HG02798 (cell line): Measurements from ENCODE around the gene ZNF786.
"Not testable (repeated sequence)": the region's sequence is repeated elsewhere in the genome, so short reads cannot be mapped to it uniquely, and the experiment has no call there.

Experiments used
- ATAC-seq: cut with Tn5 transposase; IDR thresholded peaks from one replicate; pipeline ENCODE4 v1.9.1; 2021; ENCODE audit warnings: mild to moderate bottlenecking; ENCODE audit not compliant: unreplicated experiment, poor library complexity

Gene ZNF786

DNA sequence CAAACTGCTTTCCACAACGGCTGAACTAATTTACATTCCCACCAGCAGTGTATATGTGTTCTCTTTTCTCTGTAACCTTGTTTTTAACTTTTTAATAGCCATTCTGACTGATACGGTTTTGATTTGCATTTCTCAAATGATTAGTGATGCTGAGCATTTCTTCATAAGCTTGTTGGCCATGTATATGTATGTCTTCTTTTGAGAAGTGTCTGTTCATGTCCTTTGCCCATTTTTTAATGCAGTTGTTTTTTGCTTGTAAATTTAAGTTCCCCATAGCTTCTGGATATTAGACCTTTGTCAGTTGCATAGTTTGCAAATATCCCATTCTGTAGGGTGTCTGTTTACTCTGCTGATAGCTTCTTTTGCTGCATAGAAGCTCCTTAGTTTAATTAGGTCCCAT lies 6.1 kb downstream of the ZNF786 start:
- no peak for ATAC-seq

DNA sequence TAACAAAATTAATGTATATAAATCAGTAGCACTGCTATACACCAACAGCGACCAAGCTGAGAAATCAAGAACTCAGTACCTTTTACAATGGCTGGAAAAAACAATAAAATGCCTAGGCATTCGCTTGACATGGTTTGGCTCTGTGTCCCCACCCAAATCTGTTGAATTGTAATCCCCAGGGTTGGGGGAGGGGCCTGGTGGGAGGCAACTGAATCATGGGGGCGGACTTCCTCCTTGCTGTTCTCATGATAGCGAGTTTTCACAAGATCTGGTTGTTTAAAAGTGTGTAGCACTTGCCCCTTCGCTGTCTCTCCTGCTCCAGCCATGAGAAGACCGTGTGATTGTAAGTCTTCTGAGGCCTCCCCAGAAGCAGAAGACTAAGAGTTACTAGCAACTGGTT lies 8.6 kb downstream of the ZNF786 start:
- ATAC-seq, result no peak

GRCh38 chr7:149077594-149077993 lies 12.9 kb downstream of the ZNF786 start:
- no peak for ATAC-seq

DNA sequence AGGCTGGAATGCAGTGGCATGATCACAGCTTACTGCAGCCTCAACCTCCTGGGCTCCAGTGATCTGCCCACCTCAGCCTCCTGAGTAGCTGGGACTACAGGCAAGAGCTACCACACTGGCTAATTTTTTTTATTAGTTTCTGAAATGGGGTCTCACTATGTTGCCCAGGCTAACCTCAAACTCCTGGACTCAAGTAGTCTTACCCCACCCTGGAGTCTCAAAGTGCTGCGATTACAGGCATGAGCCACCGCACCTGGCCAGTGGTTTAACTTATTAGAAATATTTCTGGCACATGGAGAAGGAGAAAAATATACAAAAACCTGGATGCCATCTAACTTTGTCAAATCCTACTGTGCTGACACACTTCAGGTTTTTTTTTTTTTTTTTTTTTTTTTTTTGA lies 15.2 kb downstream of the ZNF786 start:
- ATAC-seq, result no peak

DNA sequence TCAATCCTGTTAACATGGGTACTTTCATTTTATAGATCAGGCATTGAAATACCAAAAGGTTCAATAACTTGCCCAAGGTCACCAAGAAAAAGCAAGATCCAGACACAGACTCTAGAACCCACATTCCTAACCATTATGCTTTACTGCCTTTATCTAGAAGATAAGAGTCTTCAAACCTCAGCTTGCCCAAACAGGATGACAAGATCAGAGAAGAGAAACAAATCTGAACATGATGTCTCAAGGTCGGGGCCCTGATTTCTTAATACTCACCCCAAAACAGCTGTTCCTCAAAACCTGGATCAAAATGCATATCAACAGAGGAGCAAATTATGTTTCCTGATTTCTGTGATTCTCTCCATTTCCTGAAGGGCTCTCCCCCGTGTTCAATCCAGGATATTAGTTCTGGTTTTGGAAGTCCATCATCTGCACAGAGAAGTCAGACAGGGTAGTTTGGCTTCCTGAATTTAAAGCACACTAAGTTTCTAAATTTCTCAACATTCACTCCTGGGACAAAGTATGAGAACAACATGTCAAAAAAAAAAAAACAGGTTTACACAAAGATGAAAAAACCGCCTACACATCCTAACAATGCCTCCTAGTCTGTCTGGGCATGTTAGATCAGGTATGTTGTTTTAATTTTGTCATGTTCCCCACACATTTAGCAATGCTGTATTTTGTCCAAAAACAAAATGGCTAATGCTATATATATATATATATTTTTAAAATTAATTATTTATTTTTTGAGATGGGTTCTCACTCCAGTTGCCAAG lies 16.2 kb downstream of the ZNF786 start:
- no peak for ATAC-seq

DNA sequence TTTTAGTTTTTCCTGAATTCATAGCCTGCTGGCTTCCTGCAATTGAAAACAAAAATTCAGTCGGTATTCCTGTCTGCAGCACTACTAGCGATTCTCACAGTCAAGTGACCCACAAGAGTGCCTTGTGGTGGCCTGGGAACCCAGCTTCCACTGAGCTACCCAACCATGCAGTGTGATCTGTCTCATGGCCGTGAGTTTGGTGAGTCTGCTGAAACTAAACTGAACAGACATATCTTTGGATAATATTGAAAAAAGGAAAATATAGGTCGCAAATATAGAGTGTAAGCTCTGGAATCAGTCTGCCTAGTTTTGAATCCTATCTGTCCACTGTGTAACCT lies 18.1 kb downstream of the ZNF786 start:
- no peak for ATAC-seq

DNA sequence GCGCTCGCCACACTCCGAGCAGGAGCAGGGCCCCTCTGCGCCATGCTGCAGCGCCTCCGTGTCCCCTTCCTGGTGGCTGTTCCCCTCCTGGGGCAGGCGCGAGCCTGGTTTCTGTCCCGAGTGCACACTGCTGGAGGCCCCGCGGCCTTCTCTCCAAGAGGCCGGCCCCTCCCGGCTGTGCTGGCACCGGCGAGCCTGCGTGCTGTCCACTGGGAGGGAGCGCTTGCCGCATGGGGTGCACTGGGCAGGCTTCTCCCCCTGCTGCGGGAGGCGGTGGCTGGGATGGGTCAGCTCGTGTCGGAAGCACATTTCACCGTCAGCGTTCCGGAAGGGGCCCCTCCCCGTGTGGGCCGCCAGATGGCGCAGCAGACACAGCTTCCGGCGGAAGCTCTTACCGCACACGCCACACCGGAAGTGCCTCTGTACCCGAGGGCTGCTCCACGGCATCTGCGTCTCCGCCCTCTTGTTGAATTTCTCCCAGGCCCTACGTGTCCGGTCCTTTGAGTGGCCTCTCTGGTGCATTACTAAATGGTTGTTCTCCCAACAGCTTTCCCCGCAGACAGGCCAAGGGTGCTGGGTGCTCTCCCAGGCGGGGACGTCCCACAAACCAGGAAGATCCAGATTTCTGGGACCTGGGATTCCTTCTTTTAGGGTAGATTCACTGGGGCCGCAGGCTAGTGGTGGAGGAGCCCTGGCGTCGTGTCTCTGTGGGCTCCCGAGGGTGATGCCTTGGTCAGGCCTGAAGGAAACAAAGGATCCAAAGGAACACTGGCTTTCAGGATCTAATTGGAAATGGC lies 18.7 kb downstream of the ZNF786 start:
- ATAC-seq, result no peak

DNA sequence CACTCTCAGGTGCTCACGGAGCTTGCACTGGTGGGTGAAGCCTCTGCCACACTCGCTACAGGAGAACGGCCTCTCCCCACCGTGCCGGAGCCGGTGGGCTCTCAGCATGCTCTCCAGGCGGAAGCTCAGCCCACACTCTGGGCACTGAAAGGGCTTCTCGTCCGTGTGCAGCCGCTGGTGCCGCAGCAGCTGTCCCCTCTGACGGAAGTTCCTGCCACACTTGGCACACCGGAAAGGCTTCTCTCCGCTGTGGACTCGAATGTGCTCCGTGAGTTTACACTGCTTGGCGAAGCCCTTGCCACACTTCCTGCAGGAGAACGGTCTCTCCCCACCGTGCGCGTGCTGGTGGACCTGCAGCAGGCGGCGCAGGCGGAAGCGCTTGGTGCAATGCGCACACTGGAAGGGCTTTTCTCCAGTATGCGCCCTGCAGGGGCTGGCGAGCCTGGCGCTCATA lies 19.3 kb downstream of the ZNF786 start:
- ATAC-seq, result no peak

DNA sequence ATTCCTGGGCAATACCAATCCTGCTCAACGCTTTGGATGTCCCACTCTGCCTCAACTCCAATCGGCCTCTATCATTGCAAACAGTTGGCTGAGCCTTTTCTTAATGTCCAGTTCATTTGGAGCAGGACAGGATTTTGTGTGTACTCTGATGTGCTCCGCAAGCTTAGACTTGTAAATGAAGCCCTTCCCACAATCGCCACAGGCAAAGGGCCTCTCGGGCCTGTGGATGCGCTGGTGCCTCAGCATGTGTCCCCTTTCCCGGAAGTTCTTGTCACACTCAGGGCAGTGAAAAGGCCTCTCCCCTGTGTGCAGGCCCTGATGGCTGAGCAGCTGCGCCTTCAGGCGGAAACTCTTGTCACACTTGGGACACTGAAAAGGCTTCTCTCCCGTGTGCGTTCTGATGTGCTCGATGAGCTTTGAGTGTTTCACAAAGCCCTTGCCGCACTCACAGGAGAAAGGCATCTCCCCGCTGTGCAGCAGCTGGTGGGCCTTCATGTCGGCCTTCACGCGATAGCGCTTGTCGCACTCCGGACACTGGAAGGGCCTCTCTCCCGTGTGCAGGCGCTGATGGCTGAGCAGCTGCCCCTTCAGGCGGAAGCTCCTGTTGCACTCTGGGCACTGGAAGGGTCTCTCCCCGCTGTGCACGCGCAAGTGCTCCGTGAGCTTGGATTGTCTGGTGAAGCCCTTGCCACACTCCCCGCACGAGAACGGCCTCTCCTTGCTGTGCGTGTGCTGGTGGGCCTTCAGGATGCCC lies 20.0 kb downstream of the ZNF786 start:
- ATAC-seq, result no peak

DNA sequence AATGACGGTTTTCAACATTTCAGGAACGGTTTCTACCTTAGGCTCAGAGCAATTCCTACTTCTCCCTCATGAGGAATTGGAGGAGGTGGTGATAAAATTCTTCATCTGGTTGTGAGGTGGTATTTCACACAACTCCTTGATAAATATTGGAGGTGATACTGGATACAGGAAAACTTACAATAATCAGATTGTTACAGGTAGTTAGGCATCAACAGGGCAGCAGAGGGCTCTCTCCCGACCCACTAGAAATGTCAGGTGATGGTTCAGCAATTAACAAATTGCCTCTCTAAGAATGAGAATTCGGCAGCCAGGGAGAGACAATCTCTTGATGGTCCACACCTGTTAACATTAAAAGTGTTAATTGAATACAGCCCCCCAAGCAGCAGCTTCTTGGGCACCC lies 22.6 kb downstream of the ZNF786 start:
- no peak for ATAC-seq

- no peak for ATAC-seq
Observed at GRCh38 chr7:149063476-149063875, 27.0 kb downstream of the ZNF786 start.

GRCh38 chr7:149062217-149062899 lies 28.2 kb downstream of the ZNF786 start:
- ATAC-seq, result not testable (repeated sequence)

GRCh38 chr7:149060156-149060555 lies 30.4 kb downstream of the ZNF786 start:
- no peak for ATAC-seq

DNA sequence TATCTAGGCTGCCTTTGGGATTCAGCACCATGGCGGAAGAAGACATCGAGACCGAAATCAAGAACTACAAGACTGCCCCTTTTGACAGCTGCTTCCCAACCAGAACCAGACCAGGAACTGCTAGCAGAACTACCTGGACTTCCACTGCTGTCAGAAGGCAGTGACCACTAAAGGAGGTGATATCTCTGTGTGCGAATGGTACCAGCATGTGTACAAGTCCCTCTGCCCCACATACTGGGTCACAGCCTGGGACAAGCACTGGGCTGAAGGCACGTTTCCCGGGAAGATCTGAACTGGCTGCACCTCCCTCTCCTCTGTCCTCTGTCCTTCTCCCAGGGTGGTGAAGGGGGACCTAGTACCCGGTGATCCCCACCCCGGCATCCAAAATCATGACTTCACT lies 36.6 kb downstream of the ZNF786 start:
- no peak for ATAC-seq

- ATAC-seq, result no peak
Observed at GRCh38 chr7:149053384-149053783, 37.1 kb downstream of the ZNF786 start.

- ATAC-seq, result no peak
Observed at GRCh38 chr7:149050941-149051340, 39.6 kb downstream of the ZNF786 start.

GRCh38 chr7:149048805-149049204 lies 41.7 kb downstream of the ZNF786 start:
- no peak for ATAC-seq

DNA sequence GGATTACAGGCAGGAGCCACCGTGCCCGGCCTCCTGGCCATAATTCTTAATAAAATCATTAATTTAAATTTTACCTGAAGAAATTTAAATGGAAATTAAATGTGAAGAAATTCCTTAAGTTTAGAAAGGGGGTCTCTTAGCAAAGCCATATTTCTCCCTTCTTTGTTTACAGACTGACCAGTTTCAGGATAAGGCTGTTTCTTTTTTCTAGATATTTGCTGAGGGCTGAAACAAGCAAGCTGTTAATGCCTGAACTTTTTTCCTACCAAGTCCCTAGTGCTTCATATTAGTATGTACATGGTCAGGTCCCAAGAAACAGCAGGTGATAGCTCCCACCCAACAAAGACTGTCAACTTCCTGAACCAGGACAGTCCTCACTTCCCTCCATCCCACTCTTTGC lies 44.1 kb downstream of the ZNF786 start:
- no peak for ATAC-seq

DNA sequence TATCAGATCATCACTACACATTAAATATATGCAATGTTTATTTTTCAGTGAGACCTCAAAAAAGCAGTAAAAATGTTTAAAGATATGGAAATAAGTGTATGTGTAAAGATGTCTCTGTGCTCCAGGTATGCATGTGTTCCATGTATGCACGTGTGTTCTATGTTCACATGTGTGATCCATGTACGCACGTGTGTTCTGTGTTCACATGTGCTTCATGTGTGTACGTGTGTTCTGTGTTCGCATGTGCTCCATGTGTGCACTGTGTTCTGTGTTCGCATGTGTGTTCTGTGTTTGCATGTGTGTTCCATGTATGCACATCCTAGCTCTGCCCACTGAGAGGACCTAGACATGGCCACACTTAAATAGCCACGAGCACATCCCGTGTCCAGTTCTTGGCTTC lies 46.6 kb downstream of the ZNF786 start:
- ATAC-seq, result no peak

DNA sequence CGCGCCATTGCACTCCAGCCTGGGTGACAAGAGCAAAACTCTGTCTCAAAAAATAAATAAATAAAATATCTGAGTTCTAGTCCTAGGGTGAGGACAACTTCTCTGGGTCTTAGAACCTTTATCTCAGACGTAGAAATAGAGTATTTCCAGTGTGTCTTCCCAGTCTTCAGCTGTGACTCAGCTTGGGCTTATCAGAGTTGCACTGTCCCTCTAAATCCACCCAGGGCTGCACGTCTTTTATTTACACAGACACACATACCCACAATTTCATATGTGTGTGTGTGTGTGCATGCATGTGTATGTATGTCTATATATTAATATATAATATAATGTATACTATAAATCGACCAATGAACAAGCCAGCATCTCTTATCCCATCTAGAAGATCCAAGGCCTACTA lies 49.2 kb downstream of the ZNF786 start:
- no peak for ATAC-seq

DNA sequence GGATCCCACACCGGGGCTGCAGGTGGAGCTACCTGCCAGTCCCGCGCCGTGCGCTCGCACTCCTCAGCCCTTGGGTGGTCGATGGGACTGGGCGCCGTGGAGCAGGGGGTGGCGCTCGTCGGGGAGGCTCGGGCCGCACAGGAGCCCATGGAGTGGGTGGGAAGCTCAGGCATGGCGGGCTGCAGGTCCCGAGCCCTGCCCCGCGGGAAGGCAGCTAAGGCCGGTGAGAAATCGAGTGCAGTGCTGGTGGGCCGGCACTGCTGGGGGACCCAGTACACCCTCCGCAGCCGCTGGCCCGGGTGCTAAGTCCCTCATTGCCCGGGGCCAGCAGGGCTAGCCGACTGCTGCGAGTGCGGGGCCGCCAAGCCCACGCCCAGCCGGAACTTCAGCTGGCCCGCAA lies 51.9 kb downstream of the ZNF786 start:
- not testable (repeated sequence) for ATAC-seq
